MV-4-11 (cell line): ENCODE measurements around the gene E2F3.
"Not testable (repeated sequence)": the region's sequence is repeated elsewhere in the genome, so short reads cannot be mapped to it uniquely, and the experiment has no call there.

Experiments
- DNase-seq: peaks from one replicate; lab custom pipeline; 2025; lab: John Stamatoyannopoulos, UW

E2F3 gene

GRCh38 chr6:20433929-20434328 is 32.2 kb downstream of the E2F3 start:
- DNase-seq: no peak

DNA sequence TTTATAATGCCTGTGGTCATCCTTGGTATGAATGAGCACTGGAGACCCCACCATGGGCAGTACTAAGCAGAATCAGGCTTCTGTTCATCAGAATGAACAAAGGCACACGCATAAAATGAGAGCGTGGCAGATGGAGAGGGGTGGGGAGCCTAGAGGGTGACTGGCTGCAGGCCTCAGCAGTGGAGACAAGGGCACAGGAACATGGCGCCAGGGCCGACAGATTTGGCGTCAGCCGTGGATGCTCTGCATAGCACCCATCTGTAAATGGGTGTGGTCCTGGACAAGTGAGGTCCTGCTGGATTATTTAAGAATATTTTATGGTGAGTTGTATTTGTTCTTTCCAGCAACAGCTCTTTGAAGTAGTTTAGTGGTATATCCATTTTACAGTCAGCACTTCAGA is 33.1 kb downstream of the E2F3 start:
- DNase-seq: no peak

GRCh38 chr6:20436719-20437118 is 35.0 kb downstream of the E2F3 start:
- DNase-seq: no peak

GRCh38 chr6:20437639-20438038 is 36.0 kb downstream of the E2F3 start:
- no peak for DNase-seq

DNA sequence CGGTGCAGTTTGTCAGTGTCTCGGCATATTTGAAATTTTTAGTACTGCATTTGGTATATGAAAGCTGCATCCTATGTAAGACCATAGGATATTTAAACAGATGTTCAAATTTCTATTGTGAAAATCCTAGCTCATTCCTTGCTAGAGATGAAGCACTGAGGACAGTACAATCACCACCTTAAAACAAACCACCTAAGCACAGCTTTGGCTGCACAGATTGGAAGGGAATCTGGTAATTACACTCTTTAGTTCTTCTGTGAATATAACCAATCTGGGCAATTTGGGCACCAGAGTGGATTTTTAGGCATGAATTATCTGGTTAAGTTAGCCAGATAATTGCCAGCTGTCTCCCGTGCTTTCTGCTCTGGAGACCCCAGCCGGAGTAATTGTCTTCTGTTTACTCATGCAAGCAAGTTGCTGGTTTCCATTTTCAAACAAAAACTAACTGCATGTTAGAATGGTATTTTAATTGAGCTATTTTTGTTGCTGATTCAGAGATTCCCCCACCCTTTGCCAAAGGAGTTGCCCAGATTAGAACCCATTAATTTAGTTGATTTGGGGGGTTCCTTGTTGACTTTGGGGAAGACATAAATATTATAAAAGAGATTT is 36.9 kb downstream of the E2F3 start:
- no peak for DNase-seq

- DNase-seq: no peak
Observed at GRCh38 chr6:20439558-20439957, 37.9 kb downstream of the E2F3 start.

DNA sequence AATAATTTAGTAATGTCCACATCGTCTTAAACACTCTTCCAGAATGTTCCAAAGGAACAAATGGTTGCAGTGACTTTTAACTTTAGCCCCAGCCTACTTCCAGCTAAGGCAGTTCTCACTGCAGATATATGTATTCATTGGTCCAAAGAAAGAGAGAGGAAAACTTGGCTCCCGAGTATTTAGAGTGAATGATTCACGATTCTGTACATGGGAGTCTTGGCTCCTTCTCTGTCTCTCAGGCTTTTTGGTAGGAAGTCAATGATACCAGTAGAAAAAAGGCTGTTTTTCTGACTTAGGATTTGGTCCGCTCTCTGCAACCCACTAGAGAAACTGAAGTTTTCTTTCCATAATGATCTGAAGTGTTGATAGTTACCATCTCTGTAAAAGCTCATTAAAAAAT is 38.6 kb downstream of the E2F3 start:
- no peak for DNase-seq

GRCh38 chr6:20441236-20441635 is 39.6 kb downstream of the E2F3 start:
- DNase-seq: no peak

DNA sequence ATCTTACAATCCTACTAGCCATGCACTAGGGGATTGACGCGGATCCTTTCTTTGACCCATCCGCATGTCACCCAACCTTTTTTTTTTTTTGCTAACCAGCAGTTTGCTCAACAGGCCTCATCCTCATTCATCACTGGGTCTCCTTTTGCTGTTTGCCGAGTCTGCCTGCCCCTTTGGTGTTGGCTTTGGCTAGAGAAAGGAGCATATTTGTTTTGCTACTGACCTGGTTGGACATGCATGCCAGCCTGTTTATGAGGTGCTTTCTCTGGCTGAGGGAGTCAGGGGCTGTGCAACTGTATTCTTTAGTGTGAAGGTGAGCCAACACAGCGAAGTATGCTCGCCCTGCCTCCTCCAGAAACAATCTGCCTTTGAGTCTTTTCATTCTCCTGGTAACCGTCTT is 40.2 kb downstream of the E2F3 start:
- DNase-seq: no peak

GRCh38 chr6:20444786-20445271 is 43.1 kb downstream of the E2F3 start:
- DNase-seq: no peak

- no peak for DNase-seq
Observed at GRCh38 chr6:20447157-20447556, 45.5 kb downstream of the E2F3 start.

GRCh38 chr6:20447581-20448132 is 46.0 kb downstream of the E2F3 start:
- DNase-seq: no peak

- DNase-seq: no peak
Observed at GRCh38 chr6:20448828-20449227, 47.1 kb downstream of the E2F3 start.

GRCh38 chr6:20454204-20454824 is 52.6 kb downstream of the E2F3 start:
- DNase-seq: no peak

DNA sequence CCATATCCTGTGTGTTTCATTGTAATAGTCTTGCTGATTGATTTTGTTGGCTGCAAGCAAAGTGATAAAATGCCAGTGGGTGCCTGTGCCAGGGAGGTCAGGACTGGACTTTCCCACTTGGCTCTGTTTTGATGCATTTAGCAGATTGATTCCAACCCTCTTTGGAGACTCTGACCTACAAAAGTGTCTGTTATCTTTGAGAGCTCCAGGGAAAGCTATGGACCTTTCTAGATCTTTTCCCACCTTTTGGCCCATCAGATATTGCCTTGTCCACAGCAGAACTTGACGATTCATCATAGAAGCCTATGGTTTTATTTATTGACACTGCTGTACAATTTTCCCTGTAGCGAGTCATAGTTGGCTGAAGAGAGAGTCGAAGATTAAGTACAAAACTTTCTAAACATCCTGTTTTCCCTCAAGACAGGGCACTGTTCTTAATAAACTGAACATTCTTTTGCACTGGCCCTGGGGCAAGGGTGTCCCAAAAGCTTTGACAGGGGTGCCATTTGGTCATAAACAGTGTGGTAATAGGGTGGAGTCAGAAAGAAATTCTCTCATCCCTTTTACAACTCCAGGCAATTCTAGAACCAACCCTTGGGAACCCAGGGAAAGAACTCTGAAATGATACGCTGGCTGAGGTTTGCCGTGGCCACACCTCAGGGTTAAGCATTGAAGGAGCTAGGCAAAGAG is 53.7 kb downstream of the E2F3 start:
- no peak for DNase-seq

DNA sequence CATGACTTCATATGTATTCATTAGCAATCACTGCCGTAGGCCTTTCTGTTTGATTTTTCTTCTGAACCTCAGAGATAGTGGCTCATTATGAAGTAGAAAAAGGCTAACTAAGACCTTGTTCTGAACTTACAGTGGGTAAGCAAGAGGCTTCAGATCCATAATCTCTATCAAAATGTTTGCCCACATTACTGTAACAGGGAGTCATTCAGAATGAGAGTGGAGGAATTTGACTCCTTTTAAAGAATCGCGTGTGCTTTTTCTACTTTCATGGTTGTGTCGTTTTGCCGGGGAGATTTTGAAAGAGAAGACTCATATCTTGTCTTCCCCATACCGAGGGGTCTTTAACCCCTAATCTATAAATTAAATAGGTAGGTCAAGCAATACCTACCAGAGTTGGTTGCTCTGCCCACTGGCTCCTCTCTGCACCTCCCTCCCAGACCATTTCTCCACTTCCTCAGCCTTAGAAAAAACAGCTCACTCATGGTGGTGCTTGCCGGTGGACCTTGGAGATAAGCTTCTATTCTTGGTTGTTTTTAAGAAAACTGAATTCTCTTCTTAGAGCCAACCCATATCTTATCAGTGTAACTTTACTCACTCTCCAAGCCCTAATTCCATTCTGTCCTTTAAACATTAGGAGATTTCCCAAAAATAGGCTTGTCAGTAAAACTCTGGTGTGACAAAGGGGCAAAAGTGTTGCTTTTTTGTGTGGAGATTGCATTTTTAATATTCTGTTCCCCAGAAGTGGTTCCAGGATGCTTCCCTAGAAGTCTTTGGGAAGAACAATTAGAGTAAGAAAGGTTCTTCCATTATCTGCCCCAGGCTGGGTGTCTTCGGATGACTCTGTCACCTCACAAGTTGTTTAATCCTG is 56.6 kb downstream of the E2F3 start:
- DNase-seq: no peak

GRCh38 chr6:20459682-20460081 is 58.0 kb downstream of the E2F3 start:
- DNase-seq: no peak

DNA sequence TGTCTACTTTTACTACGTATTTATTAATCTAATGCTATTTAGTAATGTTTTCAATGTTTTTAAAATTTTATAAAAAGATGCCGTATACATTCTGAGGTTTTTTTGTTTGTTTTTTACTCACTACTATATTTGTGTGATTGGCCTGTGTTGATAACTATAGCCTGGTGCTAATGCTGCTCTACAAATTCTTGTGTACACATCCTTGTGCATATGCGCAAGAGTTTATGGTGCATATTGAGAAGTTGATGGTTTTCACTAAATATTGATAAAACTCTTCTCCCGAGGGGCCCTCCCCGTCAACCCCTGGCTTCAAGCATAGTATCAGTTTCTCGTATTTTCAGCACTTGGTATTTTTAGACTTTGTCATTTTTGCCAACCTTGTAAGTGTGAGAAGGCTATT is 59.9 kb downstream of the E2F3 start:
- no peak for DNase-seq

DNA sequence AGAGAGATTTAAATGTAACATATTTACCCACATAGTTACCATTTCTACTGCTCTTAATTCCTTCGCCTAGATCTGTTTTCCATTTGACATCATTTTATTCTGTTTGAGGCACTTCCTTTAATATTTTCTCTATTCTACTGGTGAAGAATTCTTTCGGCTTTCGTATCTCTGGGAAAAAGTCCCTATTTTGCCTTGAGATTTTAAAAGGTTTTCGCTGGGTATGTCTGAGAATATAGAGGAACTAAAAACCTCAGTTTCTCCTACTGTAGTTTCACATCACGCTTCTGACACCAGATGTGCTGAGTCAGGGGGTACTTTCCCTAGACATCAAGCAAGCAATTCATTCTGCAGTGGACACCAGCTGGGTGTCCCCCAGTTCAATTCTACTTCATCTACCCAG is 61.7 kb downstream of the E2F3 start:
- no peak for DNase-seq

- DNase-seq: no peak
Observed at GRCh38 chr6:20464041-20464440, 62.4 kb downstream of the E2F3 start.

DNA sequence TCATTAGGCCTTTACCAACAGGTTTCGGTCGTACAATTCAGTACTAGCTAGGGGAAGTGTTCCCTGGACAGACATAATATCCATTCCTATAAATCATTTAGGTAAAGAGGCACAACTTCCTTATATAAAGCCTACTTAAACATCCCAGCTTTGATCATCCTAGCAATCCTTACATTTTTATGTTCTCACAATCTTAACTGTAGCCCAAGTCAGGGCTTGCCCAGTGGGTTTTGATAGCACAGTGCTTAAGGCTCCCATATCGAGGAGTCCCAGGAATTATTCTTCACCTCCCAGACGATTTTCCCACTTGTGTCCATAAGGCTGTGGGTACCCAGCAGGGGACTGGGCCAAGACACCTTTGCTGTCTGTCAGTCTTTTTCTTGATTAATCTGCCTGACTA is 63.2 kb downstream of the E2F3 start:
- no peak for DNase-seq

- not testable (repeated sequence) for DNase-seq
Observed at GRCh38 chr6:20465616-20466015, 63.9 kb downstream of the E2F3 start.
